H9 (cell line): ENCODE data around the gene DPP6. TPM values are rescaled to one million over a fixed set of nuclear protein-coding genes. Genes with fewer than 3 reads are reported as not detected.

Experiments used
- DNase-seq: peaks from one replicate; pipeline ENCODE4 v3.0.0-alpha.2; 2017
- H2AFZ ChIP-seq: one replicate; pipeline ENCODE4 v1.6.1; 2013; ENCODE audit warnings: mild to moderate bottlenecking, low read length, control low read depth, moderate library complexity
- H2AK5ac ChIP-seq: 2 replicates; pipeline ENCODE4 v1.6.1; 2013; ENCODE audit warnings: low read length, control low read depth, mixed read lengths; ENCODE audit not compliant: insufficient read length
- H2BK120ac ChIP-seq: one replicate; pipeline ENCODE4 v1.6.1; 2013; ENCODE audit warnings: low read depth, mild to moderate bottlenecking, low read length, control low read depth, inconsistent platforms; ENCODE audit not compliant: poor library complexity, severe bottlenecking
- H2BK12ac ChIP-seq: 2 replicates; pipeline ENCODE4 v1.6.1; 2013; ENCODE audit warnings: low read length, control low read depth, mixed read lengths, low read depth; ENCODE audit not compliant: insufficient read length
- H2BK15ac ChIP-seq: 2 replicates; pipeline ENCODE4 v1.6.1; 2013; ENCODE audit warnings: low read depth, low read length, control low read depth
- H2BK20ac ChIP-seq: one replicate; pipeline ENCODE4 v1.6.1; 2013; ENCODE audit warnings: low read depth, mild to moderate bottlenecking, low read length, control low read depth, inconsistent platforms; ENCODE audit not compliant: poor library complexity, severe bottlenecking
- H2BK5ac ChIP-seq: 2 replicates; pipeline ENCODE4 v1.6.1; 2013; ENCODE audit warnings: low read length, control low read depth, mixed read lengths; ENCODE audit not compliant: insufficient read length
- H3K14ac ChIP-seq: 2 replicates; pipeline ENCODE4 v1.6.1; 2013; ENCODE audit warnings: low read length, control low read depth; ENCODE audit not compliant: insufficient read depth
- H3K18ac ChIP-seq: 2 replicates; pipeline ENCODE4 v1.6.1; 2013; ENCODE audit warnings: low read depth, mild to moderate bottlenecking, mixed read lengths, low read length, control low read depth; ENCODE audit not compliant: insufficient read length
- H3K23ac ChIP-seq: 2 replicates; pipeline ENCODE4 v1.6.1; 2013; ENCODE audit warnings: low read length, control low read depth, mixed read lengths, low read depth; ENCODE audit not compliant: insufficient read length
- H3K23me2 ChIP-seq: 2 replicates; pipeline ENCODE4 v1.6.1; 2013; ENCODE audit warnings: low read depth, mild to moderate bottlenecking, mixed read lengths, low read length, control low read depth; ENCODE audit not compliant: insufficient read length, poor library complexity, severe bottlenecking
- H3K27ac ChIP-seq: 2 replicates; pipeline ENCODE4 v1.5.1; 2013; ENCODE audit warnings: low read length, control low read depth, mixed read lengths, low read depth; ENCODE audit not compliant: insufficient read length
- H3K27me3 ChIP-seq: 2 replicates; pipeline ENCODE4 v1.6.1; 2013; ENCODE audit warnings: low read length, control low read depth, inconsistent platforms; ENCODE audit not compliant: insufficient read depth
- H3K4ac ChIP-seq: 2 replicates; pipeline ENCODE4 v1.6.1; 2013; ENCODE audit warnings: low read depth, mild to moderate bottlenecking, control low read depth, inconsistent platforms, low read length, moderate library complexity
- H3K4me1 ChIP-seq: 2 replicates; pipeline ENCODE4 v1.6.1; 2013; ENCODE audit warnings: low read length, control low read depth, inconsistent platforms; ENCODE audit not compliant: insufficient read depth
- H3K4me2 ChIP-seq: 2 replicates; pipeline ENCODE4 v1.6.1; 2013; ENCODE audit warnings: low read length, control low read depth, mixed read lengths; ENCODE audit not compliant: insufficient read length, insufficient read depth
- H3K56ac ChIP-seq: 2 replicates; pipeline ENCODE4 v1.6.1; 2013; ENCODE audit warnings: low read depth, mild to moderate bottlenecking, mixed read lengths, low read length, control low read depth; ENCODE audit not compliant: insufficient read length
- H3K79me1 ChIP-seq: 2 replicates; pipeline ENCODE4 v1.6.1; 2013; ENCODE audit warnings: low read depth, mild to moderate bottlenecking, moderate library complexity, low read length, control low read depth, inconsistent platforms; ENCODE audit not compliant: insufficient read depth, poor library complexity, severe bottlenecking
- H3K79me2 ChIP-seq: 2 replicates; pipeline ENCODE4 v1.6.1; 2013; ENCODE audit warnings: low read length, control low read depth, inconsistent platforms; ENCODE audit not compliant: insufficient read depth
- H3K9ac ChIP-seq: 2 replicates; pipeline ENCODE4 v1.6.1; 2013; ENCODE audit warnings: low read length, control low read depth, mixed read lengths; ENCODE audit not compliant: insufficient read length; ENCODE audit errors: extremely low read depth
- H3K9me3 ChIP-seq: one replicate; pipeline ENCODE4 v1.6.1; 2013; ENCODE audit warnings: low read depth, low read length, inconsistent platforms; ENCODE audit not compliant: control insufficient read depth
- H3T11ph ChIP-seq: one replicate; pipeline ENCODE4 v1.6.1; 2013; ENCODE audit warnings: mild to moderate bottlenecking, low read length, control low read depth, inconsistent platforms
- H4K20me1 ChIP-seq: one replicate; pipeline ENCODE4 v1.6.1; 2013; ENCODE audit not compliant: control insufficient read depth, insufficient read length, insufficient read depth
- H4K5ac ChIP-seq: 2 replicates; pipeline ENCODE4 v1.6.1; 2013; ENCODE audit warnings: low read depth, mild to moderate bottlenecking, mixed read lengths, low read length, control low read depth; ENCODE audit not compliant: insufficient read length
- H4K8ac ChIP-seq: replicated peaks from 2 replicates; pipeline ENCODE4 v1.6.1; 2013; ENCODE audit warnings: low read length, control low read depth, mixed read lengths, low read depth; ENCODE audit not compliant: insufficient read length
- H4K91ac ChIP-seq: 2 replicates; pipeline ENCODE4 v1.6.1; 2013; ENCODE audit warnings: low read depth, mild to moderate bottlenecking, moderate library complexity, mixed read lengths, low read length, control low read depth; ENCODE audit not compliant: insufficient read length
- H3K27ac Mint-ChIP-seq, 3 experiments: 2 replicates in 2 of 3; 3 replicates in 1 of 3; pipeline ENCODE4 v1.8.0; 2020 to 2021; ENCODE audit warnings: mixed read lengths in 3 of 3, mild to moderate bottlenecking in 1 of 3, moderate library complexity in 1 of 3
- H3K27me3 Mint-ChIP-seq: 2 replicates; pipeline ENCODE4 v1.8.0; 2021; ENCODE audit warnings: low read depth, mild to moderate bottlenecking, moderate library complexity, mixed read lengths
- H3K36me3 Mint-ChIP-seq, 3 experiments: 2 replicates in 2 of 3; 3 replicates in 1 of 3; pipeline ENCODE4 v1.8.0; 2020 to 2021; ENCODE audit warnings: low read depth in 3 of 3, mixed read lengths in 3 of 3; ENCODE audit not compliant: insufficient read depth in 1 of 3
- H3K4me1 Mint-ChIP-seq, 2 experiments: 2 replicates each; pipeline ENCODE4 v1.8.0; 2020; ENCODE audit warnings: mixed read lengths in 2 of 2
- H3K4me3 Mint-ChIP-seq, 2 experiments: 2 replicates in 1 of 2; 3 replicates in 1 of 2; pipeline ENCODE4 v1.8.0; 2020 to 2021; ENCODE audit warnings: mild to moderate bottlenecking in 2 of 2, mixed read lengths in 2 of 2, moderate library complexity in 1 of 2
- H3K9me3 Mint-ChIP-seq, 2 experiments: 2 replicates in 1 of 2; 3 replicates in 1 of 2; pipeline ENCODE4 v1.8.0; 2020; ENCODE audit warnings: mild to moderate bottlenecking in 2 of 2, mixed read lengths in 2 of 2, moderate library complexity in 1 of 2
- WGBS: extraction: QIAGEN DNeasy Blood & Tissue Kit; methylation state at CpG from one replicate; pipeline ENCODE4 v1.1.7; 2013; ENCODE audit warnings: missing lambda C conversion rate, low lambda C conversion rate, mixed read lengths; ENCODE audit not compliant: insufficient read length; ENCODE audit errors: extremely low coverage; 5-methylcytosine and 5-hydroxymethylcytosine counted together
- total RNA-seq: library from RNA; stranded (reverse); gene quantifications from 2 replicates; pipeline ENCODE4 v1.2.1, GENCODE V29; 2021
- TF ChIP-seq, protein P1 (sequence below): fragments of 200-600 bp; sonication (generic); conservative IDR thresholded peaks from 3 replicates; pipeline ENCODE4 v1.8.0; 2021; ENCODE audit warnings: antibody characterized with exemption, mild to moderate bottlenecking

DPP6 gene
- total RNA-seq, 1 experiment from 2014 or later = 4.5 TPM

GRCh38 chr7:154371424-154371823 is 319.2 kb downstream of the DPP6 start:
- Histone ChIP-seq H3K23me2 (no peaks in the 10 kb centered on the region), H3K23ac (no peak overlapping the region)

More at GRCh38 chr7:154371424-154371823, 319.2 kb downstream of the DPP6 start:
- no peak overlapping the region for H3K56ac ChIP-seq
- H2BK120ac ChIP-seq = no peak overlapping the region
- no peak overlapping the region for H2BK20ac ChIP-seq
- no peaks in the 10 kb centered on the region for H3K27me3 ChIP-seq
- no peak overlapping the region for H2BK12ac ChIP-seq
- H3K4ac ChIP-seq = no peak overlapping the region
- Mint-ChIP-seq H3K27ac (no peak overlapping the region), H3K27me3 (no peaks in the 10 kb centered on the region), H3K4me3 (no peak overlapping the region), H3K9me3 (no peaks in the 10 kb centered on the region), H3K36me3 (no peaks in the 10 kb centered on the region), H3K4me1 (peaks cover 8 to 10% of the 10 kb centered on the region in 2 experiments)
- no peak overlapping the region for H2AFZ ChIP-seq
- H4K8ac ChIP-seq = no peak overlapping the region
- no peak overlapping the region for H4K91ac ChIP-seq
- H3T11ph ChIP-seq = no peak overlapping the region
- H3K4me2 ChIP-seq = no peak overlapping the region
- no peak overlapping the region for H2BK5ac ChIP-seq
- peaks cover 6% of the 10 kb centered on the region; the same call in 1 of the 2 replicates for H3K4me1 ChIP-seq
- no peak overlapping the region for H2BK15ac ChIP-seq
- no peak overlapping the region for H3K27ac ChIP-seq
- no peaks in the 10 kb centered on the region for H3K9me3 ChIP-seq
- H3K9ac ChIP-seq = no peak overlapping the region
- TF ChIP-seq, protein P1, sequence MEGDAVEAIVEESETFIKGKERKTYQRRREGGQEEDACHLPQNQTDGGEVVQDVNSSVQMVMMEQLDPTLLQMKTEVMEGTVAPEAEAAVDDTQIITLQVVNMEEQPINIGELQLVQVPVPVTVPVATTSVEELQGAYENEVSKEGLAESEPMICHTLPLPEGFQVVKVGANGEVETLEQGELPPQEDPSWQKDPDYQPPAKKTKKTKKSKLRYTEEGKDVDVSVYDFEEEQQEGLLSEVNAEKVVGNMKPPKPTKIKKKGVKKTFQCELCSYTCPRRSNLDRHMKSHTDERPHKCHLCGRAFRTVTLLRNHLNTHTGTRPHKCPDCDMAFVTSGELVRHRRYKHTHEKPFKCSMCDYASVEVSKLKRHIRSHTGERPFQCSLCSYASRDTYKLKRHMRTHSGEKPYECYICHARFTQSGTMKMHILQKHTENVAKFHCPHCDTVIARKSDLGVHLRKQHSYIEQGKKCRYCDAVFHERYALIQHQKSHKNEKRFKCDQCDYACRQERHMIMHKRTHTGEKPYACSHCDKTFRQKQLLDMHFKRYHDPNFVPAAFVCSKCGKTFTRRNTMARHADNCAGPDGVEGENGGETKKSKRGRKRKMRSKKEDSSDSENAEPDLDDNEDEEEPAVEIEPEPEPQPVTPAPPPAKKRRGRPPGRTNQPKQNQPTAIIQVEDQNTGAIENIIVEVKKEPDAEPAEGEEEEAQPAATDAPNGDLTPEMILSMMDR = no peak
- no peaks in the 10 kb centered on the region for H3K79me1 ChIP-seq
- no peak overlapping the region for H3K14ac ChIP-seq
- DNase-seq = no peak
- no CpG with 5 or more reads among the region's 8 CpGs for WGBS
- H3K18ac ChIP-seq = no peak overlapping the region
- H3K79me2 ChIP-seq = no peaks in the 10 kb centered on the region
- no peak overlapping the region for H2AK5ac ChIP-seq
- no peak overlapping the region for H4K5ac ChIP-seq
- no peaks in the 10 kb centered on the region for H4K20me1 ChIP-seq
